Erythroblast (primary cell): Measurements from ENCODE around the gene SETD3.

ENCODE experiments used
- GATA1 ChIP-seq: IDR thresholded peaks from 2 replicates; pipeline ENCODE4 v1.6.1; 2011; ENCODE audit warnings: low read depth, mild to moderate bottlenecking, control low read depth, low read length, moderate library complexity
- POLR2A ChIP-seq: IDR thresholded peaks from 2 replicates; pipeline ENCODE4 v1.6.1; 2011; ENCODE audit warnings: mild to moderate bottlenecking, low read length

DNA sequence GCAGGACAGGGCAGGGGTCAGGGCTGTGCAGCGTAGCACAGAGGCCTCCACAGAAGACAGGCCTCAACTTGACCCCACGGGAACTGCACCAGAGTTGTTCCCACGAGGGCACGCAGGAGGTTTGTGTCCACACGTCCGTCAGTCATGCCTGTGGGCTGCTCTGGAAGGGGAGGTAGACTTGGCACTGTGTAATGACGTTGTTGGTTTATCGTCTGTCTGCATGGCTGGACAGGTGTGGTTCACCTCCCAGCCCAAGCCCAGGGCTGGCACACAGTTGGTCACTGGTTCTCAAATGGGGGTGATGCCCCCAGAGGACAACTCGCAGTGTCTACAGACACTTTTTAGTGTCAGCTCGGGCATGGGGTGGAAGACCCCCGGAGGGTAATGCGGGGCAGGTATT lies 46.4 kb upstream of the SETD3 start:
- TF ChIP-seq POLR2A, result no peak
- TF ChIP-seq GATA1, result no peak
